ENCODE results near the gene DGUOK.

Gene DGUOK

DNA sequence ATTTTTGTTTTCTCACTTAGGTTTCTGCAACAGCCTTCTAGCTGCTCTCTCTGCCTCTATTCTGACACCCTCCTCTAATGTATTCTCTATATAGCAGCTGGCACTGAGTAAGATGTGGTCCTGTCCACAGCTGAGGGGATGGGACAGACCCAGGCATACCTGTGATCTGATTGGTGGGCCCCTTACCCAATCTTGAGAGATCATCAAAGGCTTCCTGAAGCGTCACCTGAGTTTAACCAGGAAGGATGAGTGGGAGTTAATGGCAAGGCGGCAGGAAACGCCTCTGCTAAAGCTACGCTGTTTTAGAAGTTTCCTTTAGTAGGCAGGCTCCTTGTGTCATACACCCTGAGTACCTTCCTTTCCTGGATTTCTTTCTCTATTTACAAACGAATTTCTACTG, 52.3 kb downstream of the DGUOK start:
- no peak for DNase-seq

DNA sequence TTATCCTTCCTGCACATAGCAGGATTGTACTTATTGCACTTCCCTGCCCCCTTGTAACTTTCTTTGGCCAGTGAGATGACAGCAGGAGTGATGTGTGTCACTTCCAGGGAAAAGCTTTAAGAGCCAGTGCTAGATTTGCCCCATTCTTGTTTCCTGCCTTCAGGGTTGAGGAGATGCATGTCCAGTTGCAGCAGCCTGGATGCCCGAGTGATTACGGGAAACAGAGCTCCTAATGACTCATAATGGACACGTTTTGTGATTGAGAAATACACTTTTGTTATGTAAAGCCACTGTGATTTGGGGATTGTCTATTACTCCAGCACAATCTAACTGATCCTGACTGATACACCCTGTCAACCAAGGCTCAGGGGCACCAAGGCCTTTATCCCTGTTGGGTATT, 53.0 kb downstream of the DGUOK start:
- no peak for DNase-seq

DNA sequence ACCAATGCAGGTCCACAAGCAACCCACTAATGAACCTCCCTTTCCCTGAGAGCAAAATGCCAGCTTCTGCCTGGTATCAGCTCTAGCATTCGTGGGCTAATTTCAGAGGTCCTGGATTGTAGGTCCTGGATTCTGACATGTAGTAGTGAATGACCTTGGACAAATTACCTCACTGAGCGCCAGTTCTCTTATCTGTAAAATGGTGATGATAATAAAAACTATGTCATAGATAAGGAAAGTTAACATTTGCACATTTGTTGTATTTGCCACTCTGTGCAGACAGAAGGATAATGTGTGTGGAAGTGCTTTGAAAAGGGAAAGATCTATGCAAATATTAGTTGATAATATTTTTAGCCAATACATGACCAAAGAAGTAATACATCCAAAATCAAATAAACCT, 53.9 kb downstream of the DGUOK start:
- DNase-seq = no peak

DNA sequence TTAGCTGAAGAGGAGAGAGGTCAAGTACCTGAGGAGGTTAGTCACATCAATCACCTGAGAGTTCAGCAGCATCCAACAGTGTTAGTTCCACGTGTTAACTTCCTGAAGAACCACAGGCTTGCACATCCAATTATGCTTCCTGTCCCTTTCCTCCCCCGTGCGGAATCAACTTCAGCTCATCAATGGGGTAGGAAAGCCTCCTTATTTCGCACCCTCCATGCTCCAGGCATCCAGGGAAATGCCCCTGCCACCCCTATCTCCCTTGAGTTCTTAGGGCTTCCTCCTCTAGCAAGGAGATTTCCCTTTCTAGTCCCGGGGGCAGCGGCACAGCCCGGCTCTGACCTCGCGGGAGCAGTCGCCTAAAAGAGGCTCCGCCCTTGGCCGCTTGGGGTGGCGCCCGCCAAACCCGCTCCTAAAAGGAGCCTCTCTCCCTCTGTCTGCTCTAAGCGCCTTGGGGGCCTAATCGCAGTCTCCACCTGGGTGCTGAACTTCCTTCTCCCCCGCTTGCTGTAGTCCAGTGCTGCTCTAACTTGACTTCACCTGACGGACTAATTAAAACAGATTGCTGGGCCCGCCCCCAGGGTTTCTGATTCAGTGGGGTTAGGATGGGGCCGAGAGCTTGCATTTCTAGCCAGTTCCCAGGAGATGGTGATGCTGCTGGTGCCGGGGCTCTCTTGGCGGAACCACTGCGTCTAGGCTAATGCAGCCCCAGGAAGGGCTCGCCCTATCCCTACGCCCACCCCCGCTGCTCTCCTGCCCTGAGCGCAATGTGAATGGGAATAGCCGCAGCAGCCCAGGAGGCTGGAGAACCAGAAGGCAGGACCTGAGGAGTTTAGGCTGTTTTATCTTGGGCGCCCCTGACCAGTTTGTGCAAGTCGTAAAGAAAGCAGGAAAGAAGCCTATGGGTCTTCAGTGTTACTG, 54.7 kb downstream of the DGUOK start:
- DNase-seq = no peak

DNA sequence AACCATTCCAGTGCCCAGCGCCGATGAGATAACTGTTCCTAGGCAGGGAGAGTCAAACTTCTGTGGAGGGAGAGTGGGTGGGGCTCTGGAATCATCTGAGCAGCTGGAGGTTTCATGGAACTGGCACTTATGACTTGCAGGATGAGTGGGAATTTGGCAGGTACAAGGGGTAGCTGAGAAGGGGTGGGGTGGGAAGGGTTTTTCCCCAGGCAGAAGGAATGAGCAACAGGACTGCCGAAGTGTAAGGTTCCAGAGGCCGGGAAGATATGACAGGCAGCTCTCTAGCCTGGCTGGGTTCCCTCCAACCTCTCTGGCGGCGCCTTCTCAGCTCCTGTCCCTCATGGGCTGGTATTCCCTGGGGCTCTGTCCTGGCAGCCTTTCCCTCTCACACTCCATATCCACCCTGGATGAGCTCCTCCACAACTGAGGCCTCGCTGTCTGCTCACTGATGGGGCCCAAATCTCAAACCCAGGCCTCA, 55.5 kb downstream of the DGUOK start:
- peak in 3 of 58 donors; percentile 12 to 37 (median 25) for DNase-seq

DNA sequence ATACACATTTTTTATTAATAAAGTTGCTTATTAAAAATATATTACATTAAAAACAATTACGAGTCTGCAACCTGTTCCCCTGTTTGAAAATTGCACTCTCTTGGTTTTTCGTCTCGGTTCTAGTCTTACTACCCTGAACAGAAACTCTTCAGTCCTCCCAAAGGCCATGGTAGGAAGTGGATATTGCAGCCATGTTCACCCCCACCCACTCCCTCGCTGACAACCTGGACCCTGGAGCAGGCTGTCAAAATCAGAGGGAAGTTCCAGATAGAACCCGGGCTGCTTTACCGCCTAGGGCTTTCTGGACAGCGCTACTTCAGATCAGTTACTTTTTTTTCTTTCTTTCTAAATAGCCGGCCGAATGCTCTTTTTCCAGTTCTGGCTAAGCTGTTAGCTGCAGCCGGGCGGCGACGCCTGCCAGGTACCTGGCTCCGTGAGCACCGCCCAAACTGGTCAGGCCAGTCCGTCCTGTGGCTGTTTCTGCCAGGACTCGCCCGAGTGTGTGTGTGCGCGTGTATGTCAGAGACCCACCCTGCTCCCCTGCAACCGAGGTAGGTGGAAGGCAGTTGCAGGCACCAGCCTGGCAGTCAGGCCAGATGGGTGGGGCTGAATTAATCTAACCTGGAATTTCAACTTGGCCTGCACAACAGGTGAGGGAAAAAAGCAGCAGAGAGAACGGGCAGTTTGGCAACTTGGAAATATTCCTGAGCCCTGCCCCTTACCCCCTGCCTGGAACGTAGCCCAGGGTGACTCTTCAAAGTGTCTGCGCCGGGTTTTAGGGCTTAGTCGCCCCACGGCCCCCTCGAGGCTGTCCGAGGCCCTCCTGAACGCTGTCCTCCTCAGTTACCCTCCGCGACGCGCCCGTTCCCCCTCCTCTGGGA, 56.9 kb downstream of the DGUOK start:
- DNase-seq = peak in 1 of 58 donors; percentile 26

DNA sequence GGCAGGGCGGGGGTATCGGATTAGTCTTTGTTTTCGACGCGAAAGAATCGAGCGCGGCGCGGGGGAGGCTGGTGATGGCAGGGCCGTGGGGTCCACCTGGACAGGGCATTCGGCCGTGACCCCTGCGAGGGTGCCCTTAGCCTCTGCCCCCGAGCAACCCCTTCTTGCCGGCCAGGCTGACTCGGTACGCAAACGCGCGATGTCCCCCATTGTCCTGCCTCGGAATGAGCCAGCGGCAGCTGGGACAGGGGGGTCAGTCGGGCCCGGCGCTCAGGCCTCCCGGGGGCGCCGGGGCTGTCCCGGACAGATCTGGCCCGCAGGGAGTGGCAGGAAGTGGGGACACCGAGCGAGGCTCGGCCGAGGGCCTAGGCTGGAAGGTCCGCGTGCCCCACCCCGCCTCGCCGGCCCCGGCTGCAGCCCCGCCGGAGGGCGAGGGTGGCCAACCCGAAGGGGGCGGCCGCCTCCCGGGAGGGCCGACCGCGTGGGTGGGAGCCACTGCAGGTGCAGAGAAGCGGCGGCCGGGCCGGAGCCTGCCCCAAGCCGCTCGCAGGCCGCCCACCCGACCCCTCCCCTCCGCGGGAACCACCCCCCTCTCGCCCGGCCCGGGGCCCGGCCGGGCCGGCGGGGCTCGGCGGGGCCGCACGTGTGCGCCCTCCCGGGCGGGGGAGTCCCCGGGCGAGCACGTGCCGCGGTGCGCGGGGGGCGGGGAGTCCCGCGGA, 57.7 kb downstream of the DGUOK start, which contains the start of gene TET3:
TSS of gene TET3 (plus strand) at position 708 of the 719 bp plus-strand sequence. CDS start 1,494 bp downstream, outside the sequence.
- peak in 5 of 58 donors; percentile 25 to 46 (median 36) for DNase-seq

DNA sequence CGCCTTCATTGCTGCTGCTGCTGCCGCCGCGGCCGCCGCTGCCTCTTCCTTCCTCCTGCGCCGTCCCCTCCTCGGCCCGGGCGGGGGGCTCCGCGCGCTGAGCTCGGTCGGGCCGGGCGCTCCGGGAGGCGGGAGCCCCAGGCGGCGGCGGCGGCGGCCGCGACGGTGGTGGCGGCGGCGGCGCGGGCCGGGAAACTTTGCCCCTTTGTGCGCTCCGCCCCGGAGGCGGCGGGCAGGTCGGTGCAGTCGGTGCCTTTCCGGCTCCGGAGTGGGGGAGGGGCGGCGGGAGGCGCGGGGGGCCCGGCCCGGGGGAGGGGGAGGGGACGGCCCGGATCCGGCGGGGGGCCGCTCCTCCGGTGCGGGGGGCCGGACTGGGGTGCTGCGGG, 58.2 kb downstream of the DGUOK start:
- DNase-seq = peak in 9 of 58 donors; percentile 8 to 61 (median 36)

DNA sequence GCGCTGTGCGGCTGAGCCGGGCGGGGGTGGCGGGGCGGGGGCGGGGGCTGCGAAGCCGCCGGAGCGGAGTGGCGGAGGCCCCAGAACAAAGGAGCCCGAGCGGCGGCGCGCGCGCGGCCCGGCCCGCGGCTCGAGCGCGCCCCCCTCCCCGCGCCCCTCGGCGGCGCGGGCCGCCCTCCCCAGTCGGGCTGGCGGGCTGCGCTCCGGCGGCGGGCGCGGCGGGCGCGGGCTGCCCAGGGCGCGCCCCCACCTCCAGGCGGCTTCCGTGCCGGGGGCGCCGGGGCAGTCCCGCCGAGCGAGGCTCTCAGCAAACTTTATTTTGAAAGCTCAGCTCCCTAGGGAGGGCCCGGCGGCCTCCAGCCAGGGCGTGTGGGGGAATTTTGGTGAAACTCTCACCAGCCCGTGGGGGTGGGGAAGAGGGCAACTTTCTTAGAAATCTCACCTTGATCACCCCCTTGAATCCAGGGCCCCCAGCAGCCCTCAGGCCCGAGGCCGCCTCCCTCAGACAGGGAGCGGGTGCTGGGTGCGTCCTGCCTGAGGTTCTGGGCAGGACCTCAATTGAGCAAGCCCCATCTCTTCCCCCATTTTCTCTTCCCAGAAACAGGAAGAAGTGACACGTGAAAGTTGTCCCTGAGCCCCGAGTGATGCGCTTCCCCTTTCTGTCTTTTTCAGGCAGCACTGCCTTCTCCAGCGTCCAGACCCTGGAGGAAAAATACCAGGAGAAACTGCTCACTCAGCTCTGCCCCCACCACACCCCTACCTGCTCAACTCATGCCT, 58.8 kb downstream of the DGUOK start:
- peak in 1 of 58 donors; percentile 35 for DNase-seq

DNA sequence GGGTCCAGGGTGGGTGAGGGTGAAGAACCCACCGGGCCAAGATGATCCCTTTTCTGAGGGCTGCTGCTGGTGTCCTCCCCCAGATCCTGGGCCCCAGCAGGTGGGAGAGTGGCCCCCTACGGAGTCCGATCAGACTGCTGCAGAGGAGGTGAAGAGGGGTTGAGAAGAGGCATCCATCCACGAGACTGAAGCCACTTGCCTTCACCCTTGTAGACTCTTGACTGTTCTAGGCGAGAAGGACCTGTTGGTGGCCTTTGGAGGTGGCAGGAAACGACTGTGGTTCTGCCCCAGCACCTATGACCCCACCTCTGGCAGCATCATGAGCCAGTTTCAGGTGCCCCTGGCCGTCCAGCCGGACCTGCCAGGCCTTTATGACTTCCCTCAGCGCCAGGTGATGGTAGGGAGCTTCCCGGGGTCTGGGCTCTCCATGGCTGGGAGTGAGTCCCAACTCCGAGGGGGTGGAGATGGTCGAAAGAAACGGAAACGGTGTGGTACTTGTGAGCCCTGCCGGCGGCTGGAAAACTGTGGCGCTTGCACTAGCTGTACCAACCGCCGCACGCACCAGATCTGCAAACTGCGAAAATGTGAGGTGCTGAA, 59.5 kb downstream of the DGUOK start:
- no peak for DNase-seq

DNA sequence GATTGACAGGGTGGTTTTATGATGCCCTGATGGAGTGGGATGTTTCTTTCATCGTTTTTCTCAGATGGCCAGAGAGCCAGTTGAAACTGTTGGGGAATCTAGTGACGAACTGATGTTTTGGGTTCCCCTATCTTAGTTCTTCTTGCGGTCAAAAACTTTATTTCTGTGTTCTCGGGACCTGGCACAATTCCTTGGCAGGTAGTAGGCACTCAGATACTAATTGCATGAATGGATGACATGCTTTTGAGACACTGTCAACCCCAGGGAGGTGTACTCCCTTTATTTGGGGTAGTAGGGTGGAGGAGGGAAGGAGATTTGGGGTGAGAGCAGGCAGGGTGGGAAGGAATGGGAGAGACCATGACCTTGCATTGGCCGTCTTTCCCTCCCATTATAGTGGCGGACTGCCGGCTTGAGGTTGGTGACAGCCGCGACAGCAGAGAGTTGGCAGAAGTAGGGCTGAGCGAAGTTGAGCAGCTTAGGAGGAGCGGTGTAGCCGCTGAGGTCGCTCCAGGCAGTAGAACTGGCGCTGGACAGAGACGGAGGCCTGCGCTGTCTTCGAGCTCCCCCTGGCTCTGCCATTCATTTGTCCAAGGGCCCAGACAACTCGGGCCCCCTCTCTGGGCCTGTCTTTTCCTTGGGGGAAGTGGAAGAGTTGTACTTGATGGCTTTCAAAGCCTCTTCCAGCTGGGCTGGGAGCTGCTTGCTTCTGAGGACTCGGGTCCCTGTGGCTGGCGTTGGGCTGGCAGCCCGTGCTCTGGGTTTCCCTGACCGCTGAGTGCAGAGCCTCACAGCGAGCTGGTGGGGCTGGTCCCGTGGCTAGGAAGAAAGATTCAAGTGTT, 60.6 kb downstream of the DGUOK start:
- peak in 23 of 58 donors; percentile 20 to 57 (median 35) for DNase-seq

DNA sequence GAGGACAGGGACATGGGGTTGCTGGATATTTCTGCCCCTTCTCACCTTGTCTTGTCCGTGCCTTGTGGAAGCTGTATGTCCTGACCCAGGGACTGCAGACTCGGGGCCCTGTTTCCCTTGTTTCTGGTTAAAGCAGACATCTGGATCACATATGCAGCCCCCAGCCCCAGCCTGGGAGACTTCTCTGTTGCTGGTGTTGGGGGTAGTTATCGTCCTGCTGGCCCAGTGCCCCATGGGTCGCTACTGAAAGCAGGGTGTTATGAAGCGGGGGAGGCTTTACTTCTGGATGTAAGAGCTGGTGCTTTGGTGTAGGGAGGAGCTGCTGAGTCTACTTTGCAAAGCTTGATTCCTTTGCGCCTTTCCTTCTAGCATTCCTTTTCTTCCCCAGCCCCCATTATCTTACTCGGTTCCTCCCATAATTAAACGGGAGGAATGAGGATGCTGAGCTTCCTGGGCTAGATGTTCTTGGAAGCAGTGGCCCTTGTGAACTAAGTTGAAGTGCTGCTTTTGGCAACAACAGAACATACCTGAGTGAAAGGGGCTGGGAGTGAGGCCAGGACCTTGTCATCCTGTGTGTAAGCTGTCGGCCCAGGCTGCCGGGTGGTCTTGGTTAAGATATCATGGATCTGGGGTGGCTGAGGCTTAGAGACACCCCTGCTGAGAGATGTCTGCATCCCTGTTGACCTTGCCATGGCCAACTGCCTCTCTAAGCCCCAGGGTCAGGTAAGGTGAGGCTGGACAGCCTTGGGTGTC, 61.4 kb downstream of the DGUOK start:
- DNase-seq = no peak

DNA sequence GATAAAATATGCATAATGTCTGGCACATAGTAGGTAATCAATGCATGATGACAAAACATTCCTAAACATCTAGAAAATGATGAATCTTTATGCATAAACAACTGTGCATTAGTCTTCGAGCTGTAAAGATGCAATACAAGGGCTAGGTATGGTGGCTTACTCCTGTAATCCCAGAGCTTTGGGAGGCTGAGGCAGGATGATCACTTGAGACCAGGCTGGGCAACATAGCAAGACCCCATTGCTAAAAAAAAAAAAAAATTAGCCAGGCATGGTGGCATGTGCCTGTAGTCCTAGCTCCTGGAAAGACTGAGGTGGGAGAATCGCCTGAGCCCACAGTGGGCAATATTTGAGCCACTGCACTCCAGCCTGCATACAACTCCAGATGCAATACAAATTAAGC, 63.3 kb downstream of the DGUOK start:
- no peak for DNase-seq

DNA sequence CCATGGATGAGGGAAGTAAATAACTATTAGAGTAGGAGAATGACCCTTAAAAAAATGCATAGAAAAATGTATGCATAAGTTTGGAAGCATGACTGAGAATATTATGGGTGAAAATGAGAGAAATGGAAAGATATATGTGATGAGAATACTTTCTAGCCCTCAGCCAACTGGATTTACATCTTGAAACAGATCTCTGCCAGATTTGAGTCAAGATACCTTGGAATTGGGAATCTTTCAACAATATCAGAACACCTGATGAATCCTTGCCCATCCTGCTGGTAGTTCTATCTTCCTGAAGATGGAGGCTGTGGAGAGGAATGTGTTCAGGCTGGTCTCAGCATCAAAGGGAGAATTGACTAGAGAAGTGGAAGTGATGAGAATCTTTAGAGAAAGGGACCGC, 63.9 kb downstream of the DGUOK start:
- no peak for DNase-seq

DNA sequence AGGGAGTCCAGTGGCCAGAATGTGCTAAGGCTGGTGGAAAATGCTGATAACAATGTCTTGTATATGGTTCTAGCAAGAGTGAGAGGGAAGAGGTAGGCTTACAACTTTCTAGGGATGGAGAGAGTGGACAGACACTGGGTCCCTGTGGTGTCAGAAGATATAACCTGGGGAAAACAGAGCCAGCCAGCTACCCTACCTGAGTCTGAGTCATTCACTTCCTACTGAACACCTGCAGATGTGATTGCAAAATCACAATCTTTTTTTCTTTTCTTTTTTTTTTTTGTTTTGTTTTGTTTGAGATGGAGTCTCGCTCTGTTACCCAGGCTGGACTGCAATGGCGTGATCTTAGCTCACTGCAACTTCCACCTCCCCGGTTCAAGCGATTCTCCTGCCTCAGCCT, 65.4 kb downstream of the DGUOK start:
- no peak for DNase-seq

DNA sequence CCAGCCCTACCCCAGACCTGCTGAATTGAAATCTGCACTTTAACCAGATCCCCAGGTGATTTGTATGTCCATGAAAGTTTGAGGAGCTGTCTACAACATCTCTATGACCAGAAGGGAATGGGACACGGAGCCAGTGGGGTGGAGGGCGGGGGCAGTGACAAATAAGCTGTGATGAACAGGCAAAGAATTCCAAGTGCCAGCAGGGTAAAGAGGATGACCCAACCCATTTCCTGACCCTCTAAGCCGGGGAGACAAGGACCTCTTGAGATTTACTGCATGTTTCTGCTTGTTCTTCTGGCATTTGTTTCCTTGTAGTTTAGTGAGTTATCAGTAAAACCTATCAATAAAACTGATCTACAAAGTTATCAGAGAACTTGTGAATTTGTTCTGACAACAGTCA, 66.7 kb downstream of the DGUOK start:
- DNase-seq = no peak

DNA sequence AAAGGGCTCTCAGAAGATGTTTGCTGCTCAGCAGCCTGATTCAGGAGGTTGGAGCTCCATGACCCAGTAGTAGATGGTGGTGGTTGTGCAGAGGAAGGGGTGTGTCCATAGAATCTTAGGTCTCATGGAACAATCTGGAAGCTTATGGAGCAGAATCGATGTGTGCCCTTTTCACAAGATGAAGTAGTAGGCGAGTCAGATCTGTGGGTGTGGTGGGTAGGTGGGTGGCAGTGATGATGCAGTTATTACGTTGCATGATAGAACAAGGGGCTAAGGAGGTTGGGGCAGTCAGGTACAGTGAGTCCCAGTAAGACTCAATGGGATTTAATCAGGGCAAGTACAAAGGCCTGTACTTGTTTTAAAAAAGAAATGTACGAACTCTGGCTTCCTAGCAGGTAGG, 67.1 kb downstream of the DGUOK start:
- DNase-seq = no peak

DNA sequence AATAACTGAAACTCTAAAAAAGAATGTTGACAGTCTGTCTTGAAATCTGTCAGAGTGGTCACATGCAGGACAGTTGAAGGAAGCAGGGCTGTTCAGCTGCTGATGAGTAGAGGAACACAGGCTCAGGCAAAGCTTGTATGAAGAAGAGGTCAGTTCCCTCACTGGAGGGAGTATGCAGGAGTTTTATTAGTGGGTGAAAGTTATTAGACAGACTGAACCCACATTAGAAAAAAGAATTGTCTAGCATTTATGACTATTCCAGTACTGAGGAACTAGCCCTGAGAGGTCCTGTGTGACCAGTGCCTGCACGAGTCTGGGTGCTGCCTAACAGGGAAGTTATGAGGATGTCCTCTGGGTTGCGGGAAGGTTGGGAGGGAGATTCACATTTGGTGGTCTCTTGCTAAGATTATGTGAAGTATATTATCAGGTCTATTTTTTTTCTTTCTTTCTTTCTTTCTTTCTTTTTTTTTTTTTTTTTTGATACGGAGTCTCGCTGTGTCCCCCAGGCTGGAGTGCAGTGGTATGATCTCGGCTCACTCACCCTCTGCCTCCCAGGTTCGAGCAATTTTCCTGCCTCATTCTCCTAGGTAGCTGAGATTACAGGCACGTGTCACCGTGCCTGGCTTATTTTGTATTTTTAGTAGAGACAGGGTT, 67.6 kb downstream of the DGUOK start:
- DNase-seq = no peak
